ENCODE data around the gene SCO2. TPM values are rescaled to one million over a fixed set of nuclear protein-coding genes. Genes with fewer than 3 reads are reported as not detected.

Gene SCO2
- total RNA-seq, 2 donors from 2014 or later = 0.94 TPM; not detected in 1

GRCh38 chr22:50564289-50564688 is 38.9 kb upstream of the SCO2 start:
- Histone ChIP-seq H3K4me3 (no peak overlapping the region), H3K27me3 (no peaks in the 10 kb centered on the region), H3K9me3 (no peaks in the 10 kb centered on the region), H3K36me3 (peaks cover 21% of the 10 kb centered on the region), H3K27ac (peak overlapping the region; percentile 79 to 89), H3K4me1 (peaks cover 0 to 10% of the 10 kb centered on the region in 2 donors)
- DNase-seq (ENCODE audit: low spot score) = no peak
- no peak for TF ChIP-seq CTCF (IDR thresholded peaks at IDR 0.05)

- peak overlapping the region; percentile 49 to 64 for H3K4me3 ChIP-seq
- no peak for DNase-seq (ENCODE audit: low spot score)
- peak overlapping the region; percentile 79 to 89 for H3K27ac ChIP-seq
- TF ChIP-seq CTCF (IDR thresholded peaks at IDR 0.05) = no peak
- H3K36me3 ChIP-seq = peaks cover 14% of the 10 kb centered on the region
- H3K9me3 ChIP-seq = no peaks in the 10 kb centered on the region
- peaks cover 0 to 10% of the 10 kb centered on the region in 2 donors for H3K4me1 ChIP-seq
- no peaks in the 10 kb centered on the region for H3K27me3 ChIP-seq
Measured at GRCh38 chr22:50563413-50564160, 38.2 kb upstream of the SCO2 start.

- peak; percentile 96 for DNase-seq (ENCODE audit: low spot score)
- peak; percentile 95 to 98 for TF ChIP-seq CTCF (IDR thresholded peaks at IDR 0.05)
- no peaks in the 10 kb centered on the region for H3K9me3 ChIP-seq
- peaks cover 6% of the 10 kb centered on the region for H3K36me3 ChIP-seq
- H3K27ac ChIP-seq = peak within 1 kb of the TSS; percentile 79 to 89
- H3K27me3 ChIP-seq = no peaks in the 10 kb centered on the region
- peak within 1 kb of the TSS; percentile 49 to 64 for H3K4me3 ChIP-seq
- peaks cover 0 to 10% of the 10 kb centered on the region in 2 donors for H3K4me1 ChIP-seq
Measured at GRCh38 chr22:50562523-50563412, 37.4 kb upstream of the SCO2 start, which contains the start of gene SYCE3. TSS of gene SYCE3 (minus strand) at chr22:50562919. CDS start at chr22:50556405, 6,514 bp downstream.

- no peak for DNase-seq (ENCODE audit: low spot score)
- no peak for TF ChIP-seq CTCF (IDR thresholded peaks at IDR 0.05)
- H3K4me1 ChIP-seq = peaks cover 0 to 10% of the 10 kb centered on the region in 2 donors
- H3K9me3 ChIP-seq = no peaks in the 10 kb centered on the region
- H3K27me3 ChIP-seq = no peaks in the 10 kb centered on the region
- no peak overlapping the region for H3K27ac ChIP-seq
- H3K36me3 ChIP-seq = no peaks in the 10 kb centered on the region
- H3K4me3 ChIP-seq = no peak overlapping the region
Measured at GRCh38 chr22:50561401-50562358, 36.3 kb upstream of the SCO2 start.

GRCh38 chr22:50560034-50560433 is 34.6 kb upstream of the SCO2 start:
- peaks cover 0 to 10% of the 10 kb centered on the region in 2 donors for H3K4me1 ChIP-seq
- no peak overlapping the region for H3K27ac ChIP-seq
- no peaks in the 10 kb centered on the region for H3K36me3 ChIP-seq
- TF ChIP-seq CTCF (IDR thresholded peaks at IDR 0.05) = no peak
- no peak overlapping the region for H3K4me3 ChIP-seq
- H3K9me3 ChIP-seq = no peaks in the 10 kb centered on the region
- no peak for DNase-seq (ENCODE audit: low spot score)
- no peaks in the 10 kb centered on the region for H3K27me3 ChIP-seq
